Heart left ventricle (tissue), 13 donors: ENCODE results near the gene OCLN.

Source experiments
- CTCF ChIP-seq, 12 donors: fragments of 200-600 bp; sonication (generic) in 4 of 12; IDR thresholded peaks; one replicate each; pipeline versions ENCODE4 v1.5.0 to v1.8.0; 2018 to 2022; ENCODE audit warnings: antibody characterized with exemption in 12 of 12, mild to moderate bottlenecking in 5 of 12
- POLR2A ChIP-seq, 2 donors: fragments of 450-650 bp; IDR thresholded peaks; one replicate each; pipeline ENCODE4 v1.6.1; 2017; ENCODE audit warnings: antibody characterized with exemption in 2 of 2, mild to moderate bottlenecking in 2 of 2, moderate library complexity in 2 of 2
- donor health status: ischemic (EF 13 %, LVEDD 7.1; RV severe dilation, severe dysfunction).
- donor health status: DM: no; HTN: yes; CAD: no.
- donor health status: DM: no; HTN: no; CAD: no.
- donor health status: ischemic (EF 25% LVEDD 6.9; RV normal size, moderate dysfunction).
- donor health status: ischemic (EF 25% LVEDD 5.7; RV mildly dilated, moderate dysfunction).
- donor health status: ischemic (EF 35%, LVEDD 5.7; RV mildly dilated, moderate dysfunction).
- donor health status: nonischemic (EF 11% LVEDD 7.7; RV severe dilation, severe dysfunction).
- donor health status: DM: yes; HTN: yes; CAD: no.
- donor health status: PGD.
- donor health status: ischemic (EF 29% LVEDD 5.4; RV normal size, mild dysfunction).
- donor health status: nonischemic (EF 23%, LVEDD 6.1; RV moderate dilation, normal function).

GRCh38 chr5:69444127-69444754 is 48.3 kb upstream of the OCLN start:
- TF ChIP-seq POLR2A (IDR thresholded peaks at IDR 0.05): no peak
- no peak for TF ChIP-seq CTCF (IDR thresholded peaks at IDR 0.05)
